NCI-H2196 (cell line): Measurements from ENCODE around the gene TAS2R60.
"Not testable (repeated sequence)": the region's sequence is repeated elsewhere in the genome, so short reads cannot be mapped to it uniquely, and the experiment has no call there.

Experiments used
- DNase-seq: peaks from one replicate; lab custom pipeline; 2025; ENCODE audit not compliant: unreplicated experiment; lab: John Stamatoyannopoulos, UW

The TAS2R60 gene

GRCh38 chr7:143472071-143472689 lies 28.9 kb downstream of the TAS2R60 start:
- not testable (repeated sequence) for DNase-seq

GRCh38 chr7:143477501-143478150 lies 34.4 kb downstream of the TAS2R60 start, which contains the start of gene TAS2R41:
TAS2R41 (plus strand) TSS chr7:143477873; CDS start chr7:143477873, 0 bp downstream.
- DNase-seq, result no peak

GRCh38 chr7:143479055-143479766 lies 36.0 kb downstream of the TAS2R60 start:
- DNase-seq, result no peak

GRCh38 chr7:143480501-143480900 lies 37.2 kb downstream of the TAS2R60 start:
- DNase-seq, result no peak

GRCh38 chr7:143484119-143484518 lies 40.9 kb downstream of the TAS2R60 start:
- DNase-seq, result no peak

GRCh38 chr7:143485094-143485493 lies 41.8 kb downstream of the TAS2R60 start:
- no peak for DNase-seq

- no peak for DNase-seq
These were observed 42.2 kb downstream of the TAS2R60 start for GRCh38 chr7:143485500-143485899.

- DNase-seq, result not testable (repeated sequence)
These were observed 43.0 kb downstream of the TAS2R60 start for GRCh38 chr7:143486266-143486665.

GRCh38 chr7:143487061-143487460 lies 43.8 kb downstream of the TAS2R60 start:
- no peak for DNase-seq

- no peak for DNase-seq
These were observed 44.3 kb downstream of the TAS2R60 start for GRCh38 chr7:143487566-143487965.

GRCh38 chr7:143490717-143491306 lies 47.6 kb downstream of the TAS2R60 start:
- no peak for DNase-seq

- DNase-seq, result no peak
These were observed 48.8 kb downstream of the TAS2R60 start for GRCh38 chr7:143492043-143492471.

- DNase-seq, result no peak
These were observed 49.8 kb downstream of the TAS2R60 start for GRCh38 chr7:143492799-143493739.

GRCh38 chr7:143493751-143494150 lies 50.5 kb downstream of the TAS2R60 start:
- no peak for DNase-seq
